HepG2 (cell line): ENCODE data around the gene RHBDD3. TPM values are rescaled to one million over a fixed set of nuclear protein-coding genes. Genes with fewer than 3 reads are reported as not detected.
A peak's percentile ranks its signal among the peaks of the same experiment; 100 is the strongest.

Source experiments
- CEBPB ChIP-seq: IDR thresholded peaks from 2 replicates; pipeline ENCODE4 v1.6.1; 2011; ENCODE audit warnings: low read depth, low read length, improper control_type of control experiment, borderline replicate concordance
- ELF3 ChIP-seq: IDR thresholded peaks from 2 replicates; pipeline ENCODE4 v1.6.1; 2016; ENCODE audit warnings: missing genetic modification reagents, missing compliant biosample characterization
- HNRNPLL ChIP-seq: fragments of 200-400 bp; formaldehyde crosslinking; IDR thresholded peaks from 2 replicates; pipeline ENCODE4 v1.6.1; 2017; ENCODE audit warnings: mild to moderate bottlenecking, low read depth, low read length; ENCODE audit not compliant: poor library complexity, severe bottlenecking
- HOXA3 ChIP-seq: sonication (generic); formaldehyde crosslinking; IDR thresholded peaks from 2 replicates; pipeline ENCODE4 v1.5.0; 2020; ENCODE audit warnings: missing genetic modification reagents
- MAF1 ChIP-seq: sonication (generic); formaldehyde crosslinking; IDR thresholded peaks from 2 replicates; pipeline ENCODE4 v1.5.0; 2020; ENCODE audit warnings: missing genetic modification reagents, borderline replicate concordance
- MAFF ChIP-seq: IDR thresholded peaks from 2 replicates; pipeline ENCODE4 v1.6.1; 2011; ENCODE audit warnings: low read depth, low read length, improper control_type of control experiment
- MAFG ChIP-seq: sonication (generic); formaldehyde crosslinking; IDR thresholded peaks from 2 replicates; pipeline ENCODE4 v1.5.1; 2020; ENCODE audit warnings: mild to moderate bottlenecking, missing genetic modification reagents
- MYC ChIP-seq: sonication (generic); formaldehyde crosslinking; IDR thresholded peaks from 2 replicates; pipeline ENCODE4 v1.9.0; 2021; ENCODE audit warnings: missing genetic modification reagents, borderline replicate concordance
- MYNN ChIP-seq: sonication (generic); formaldehyde crosslinking; IDR thresholded peaks from 2 replicates; pipeline ENCODE4 v1.4.0; 2020; ENCODE audit warnings: mild to moderate bottlenecking, low read depth, missing genetic modification reagents
- NFE2L1 ChIP-seq: sonication (generic); formaldehyde crosslinking; IDR thresholded peaks from 2 replicates; pipeline ENCODE4 v1.4.0; 2020; ENCODE audit warnings: missing genetic modification reagents, mild to moderate bottlenecking, borderline replicate concordance
- NR1H2 ChIP-seq: sonication (generic); formaldehyde crosslinking; IDR thresholded peaks from 2 replicates; pipeline ENCODE4 v1.8.1; 2022; ENCODE audit warnings: low read depth, missing genetic modification reagents, borderline replicate concordance
- NR2C2 ChIP-seq: sonication (generic); formaldehyde crosslinking; IDR thresholded peaks from 2 replicates; pipeline ENCODE4 v1.4.0; 2020; ENCODE audit warnings: missing genetic modification reagents, mild to moderate bottlenecking, moderate library complexity, borderline replicate concordance
- NR2F6 ChIP-seq, 2 experiments: IDR thresholded peaks; 2 replicates each; pipeline ENCODE4 v1.6.1; 2016; ENCODE audit warnings: antibody characterized with exemption in 1 of 2, mild to moderate bottlenecking in 1 of 2
- PCBP2 ChIP-seq: fragments of 200-400 bp; formaldehyde crosslinking; optimal IDR thresholded peaks from 2 replicates; pipeline ENCODE3; 2018; ENCODE audit warnings: low read length, low read depth; ENCODE audit not compliant: poor library complexity, severe bottlenecking
- REXO4 ChIP-seq: sonication (generic); formaldehyde crosslinking; IDR thresholded peaks from 2 replicates; pipeline ENCODE4 v1.8.0; 2022; ENCODE audit warnings: missing genetic modification reagents, mild to moderate bottlenecking, borderline replicate concordance
- SMAD1 ChIP-seq: sonication (generic); formaldehyde crosslinking; IDR thresholded peaks from 2 replicates; pipeline ENCODE4 v1.4.0; 2020; ENCODE audit warnings: missing genetic modification reagents, low read depth, mild to moderate bottlenecking, borderline replicate concordance
- SOX6 ChIP-seq, 2 experiments: fragments of 450-650 bp in 1 of 2; sonication (generic) in 1 of 2; formaldehyde crosslinking in 1 of 2; IDR thresholded peaks; 2 replicates each; pipeline versions ENCODE4 v1.4.0 to v1.6.1; 2017 to 2020; ENCODE audit warnings: antibody characterized with exemption in 1 of 2, mild to moderate bottlenecking in 1 of 2, missing genetic modification reagents in 1 of 2
- U2AF1 ChIP-seq: fragments of 200-400 bp; formaldehyde crosslinking; optimal IDR thresholded peaks from 2 replicates; pipeline ENCODE3; 2017; ENCODE audit warnings: mild to moderate bottlenecking, low read depth, low read length
- XRCC5 ChIP-seq: fragments of 200-400 bp; formaldehyde crosslinking; optimal IDR thresholded peaks from 2 replicates; pipeline ENCODE3; 2017; ENCODE audit warnings: mild to moderate bottlenecking, low read length
- ZBTB42 ChIP-seq: sonication (generic); formaldehyde crosslinking; IDR thresholded peaks from 2 replicates; pipeline ENCODE4 v1.5.0; 2020; ENCODE audit warnings: mild to moderate bottlenecking, missing genetic modification reagents
- ZNF251 ChIP-seq: sonication (generic); formaldehyde crosslinking; IDR thresholded peaks from 2 replicates; pipeline ENCODE4 v1.9.0; 2021; ENCODE audit warnings: mild to moderate bottlenecking, missing genetic modification reagents
- ZNF556 ChIP-seq: sonication (generic); formaldehyde crosslinking; IDR thresholded peaks from 2 replicates; pipeline ENCODE4 v1.4.0; 2020; ENCODE audit warnings: mild to moderate bottlenecking, missing genetic modification reagents, borderline replicate concordance
- ZNF572 ChIP-seq: sonication (generic); formaldehyde crosslinking; IDR thresholded peaks from 2 replicates; pipeline ENCODE4 v1.5.1; 2020; ENCODE audit warnings: mild to moderate bottlenecking, missing genetic modification reagents
- polyA plus RNA-seq, 8 experiments: library from polyadenylated mRNA; depleted of rRNA in 3 of 8; stranded (reverse) in 7 of 8; unstranded in 1 of 8; fragments of >200 nt; fragmentation: Illumina TruSeq in 4 of 8; extraction: Trizol in 4 of 8; gene quantifications; 2 replicates each; pipeline versions ENCODE4 v1.2.1 to v1.2.3, GENCODE V29; 2011 to 2016; ENCODE audit warnings: low read depth in 4 of 8, missing spikeins in 1 of 8, mixed read lengths in 1 of 8; ENCODE audit not compliant: insufficient read depth in 1 of 8
- total RNA-seq, 5 experiments: library from RNA; depleted of rRNA; stranded (reverse); fragments of >200 nt; fragmentation: Illumina TruSeq; extraction: Trizol; gene quantifications; 2 replicates each; pipeline ENCODE4 v1.2.3, GENCODE V29; 2016; ENCODE audit warnings: low read depth in 1 of 5
- TF ChIP-seq, protein P1 (sequence below): sonication (generic); formaldehyde crosslinking; IDR thresholded peaks from 2 replicates; pipeline ENCODE4 v1.8.1; 2023; ENCODE audit warnings: missing genetic modification reagents, inconsistent platforms, borderline replicate concordance
- TF ChIP-seq, protein P2 (sequence below): fragments of 450-650 bp; IDR thresholded peaks from 2 replicates; pipeline ENCODE4 v1.6.1; 2017
- TF ChIP-seq, protein P3 (sequence below): sonication (generic); formaldehyde crosslinking; IDR thresholded peaks from 2 replicates; pipeline ENCODE4 v1.9.0; 2022; ENCODE audit warnings: missing genetic modification reagents, mild to moderate bottlenecking, borderline replicate concordance

The RHBDD3 gene
- total and polyA plus RNA-seq, 2 of the 13 experiments (the other 11 are each of a cell fraction or from before 2014, with no cell fraction given): 12.1 to 26.7 TPM

DNA sequence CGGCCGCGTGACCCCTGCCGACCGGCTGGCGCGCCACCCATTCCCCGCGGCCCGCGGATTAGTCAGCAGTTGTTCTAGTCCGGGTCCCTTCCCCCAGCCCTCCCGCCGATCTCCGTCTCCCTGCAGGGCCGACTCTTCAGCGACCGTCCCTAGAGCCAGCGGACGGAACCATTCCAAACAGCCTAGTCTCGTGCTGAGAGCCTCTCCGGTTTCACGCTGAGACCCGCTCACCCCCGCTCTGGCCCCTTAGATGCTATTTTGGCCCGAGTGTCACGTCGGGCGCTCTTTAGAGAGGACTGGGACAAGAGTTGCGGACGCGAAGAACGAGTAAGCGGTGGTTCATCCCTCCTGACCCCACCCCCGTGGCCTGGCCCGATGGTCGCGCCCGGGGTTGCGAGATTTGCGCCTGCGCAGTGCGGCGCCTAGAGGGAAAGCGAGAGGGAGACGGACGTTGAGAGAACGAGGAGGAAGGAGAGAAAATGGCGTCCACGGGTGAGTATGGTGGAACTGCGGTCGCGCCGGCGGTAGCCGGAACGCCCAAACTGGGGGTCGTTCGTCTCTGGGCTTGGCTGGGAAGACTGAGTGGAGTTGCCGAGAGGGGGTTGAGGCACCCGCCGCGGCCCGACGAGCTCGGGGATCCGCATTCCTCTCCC is at the start of gene RHBDD3, which contains the start of gene EWSR1 (continued):
- TF ChIP-seq, protein P1, sequence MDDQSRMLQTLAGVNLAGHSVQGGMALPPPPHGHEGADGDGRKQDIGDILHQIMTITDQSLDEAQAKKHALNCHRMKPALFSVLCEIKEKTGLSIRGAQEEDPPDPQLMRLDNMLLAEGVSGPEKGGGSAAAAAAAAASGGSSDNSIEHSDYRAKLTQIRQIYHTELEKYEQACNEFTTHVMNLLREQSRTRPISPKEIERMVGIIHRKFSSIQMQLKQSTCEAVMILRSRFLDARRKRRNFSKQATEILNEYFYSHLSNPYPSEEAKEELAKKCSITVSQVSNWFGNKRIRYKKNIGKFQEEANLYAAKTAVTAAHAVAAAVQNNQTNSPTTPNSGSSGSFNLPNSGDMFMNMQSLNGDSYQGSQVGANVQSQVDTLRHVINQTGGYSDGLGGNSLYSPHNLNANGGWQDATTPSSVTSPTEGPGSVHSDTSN (CRISPR knock-in tag): peak; percentile 26; the same call in 1 of the 2 replicates
- no peak for TF ChIP-seq REXO4 (CRISPR knock-in tag)
- no peak for TF ChIP-seq MYNN (CRISPR knock-in tag)
- TF ChIP-seq MAFF: peak; percentile 54; the same call in 1 of the 2 replicates
- TF ChIP-seq ELF3: peak; percentile 27
- TF ChIP-seq SOX6 (IDR thresholded peaks at IDR 0.05): no peak
- TF ChIP-seq SOX6 (CRISPR knock-in tag; IDR thresholded peaks at IDR 0.05): peak; percentile 69; the same call in 1 of the 2 replicates
- TF ChIP-seq HOXA3: peak; percentile 51
- TF ChIP-seq ZBTB42 (CRISPR knock-in tag): peak; percentile 38; the same call in 1 of the 2 replicates
- peak; percentile 76 for TF ChIP-seq MYC (CRISPR knock-in tag)
- no peak for TF ChIP-seq NR1H2 (CRISPR knock-in tag)
- TF ChIP-seq NR2C2 (CRISPR knock-in tag): peak; percentile 95
- TF ChIP-seq SMAD1 (CRISPR knock-in tag): peak; percentile 73
- peak; percentile 71 for TF ChIP-seq HNRNPLL
- no peak for TF ChIP-seq PCBP2
- TF ChIP-seq, protein P2, sequence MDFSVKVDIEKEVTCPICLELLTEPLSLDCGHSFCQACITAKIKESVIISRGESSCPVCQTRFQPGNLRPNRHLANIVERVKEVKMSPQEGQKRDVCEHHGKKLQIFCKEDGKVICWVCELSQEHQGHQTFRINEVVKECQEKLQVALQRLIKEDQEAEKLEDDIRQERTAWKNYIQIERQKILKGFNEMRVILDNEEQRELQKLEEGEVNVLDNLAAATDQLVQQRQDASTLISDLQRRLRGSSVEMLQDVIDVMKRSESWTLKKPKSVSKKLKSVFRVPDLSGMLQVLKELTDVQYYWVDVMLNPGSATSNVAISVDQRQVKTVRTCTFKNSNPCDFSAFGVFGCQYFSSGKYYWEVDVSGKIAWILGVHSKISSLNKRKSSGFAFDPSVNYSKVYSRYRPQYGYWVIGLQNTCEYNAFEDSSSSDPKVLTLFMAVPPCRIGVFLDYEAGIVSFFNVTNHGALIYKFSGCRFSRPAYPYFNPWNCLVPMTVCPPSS: no peak
- TF ChIP-seq CEBPB: peak; percentile 53; the same call in 1 of the 2 replicates
- TF ChIP-seq ZNF556: peak; percentile 84; the same call in 1 of the 2 replicates
- 0 out of 2 replicates have a peak, but pooled peaks have one; percentile 19 for TF ChIP-seq ZNF572 (CRISPR knock-in tag)
- peak; percentile 75 for TF ChIP-seq NR2F6 (IDR thresholded peaks at IDR 0.05)
- TF ChIP-seq NR2F6 (CRISPR knock-in tag; IDR thresholded peaks at IDR 0.05): 0 out of 2 replicates have a peak, but pooled peaks have one; percentile 32
- TF ChIP-seq NFE2L1 (CRISPR knock-in tag): peak; percentile 84; the same call in 1 of the 2 replicates
- peak; percentile 88 for TF ChIP-seq XRCC5
- peak; percentile 79; the same call in 1 of the 2 replicates for TF ChIP-seq MAFG (CRISPR knock-in tag)
- 0 out of 2 replicates have a peak, but pooled peaks have one; percentile 23 for TF ChIP-seq MAF1 (CRISPR knock-in tag)
- TF ChIP-seq, protein P3, sequence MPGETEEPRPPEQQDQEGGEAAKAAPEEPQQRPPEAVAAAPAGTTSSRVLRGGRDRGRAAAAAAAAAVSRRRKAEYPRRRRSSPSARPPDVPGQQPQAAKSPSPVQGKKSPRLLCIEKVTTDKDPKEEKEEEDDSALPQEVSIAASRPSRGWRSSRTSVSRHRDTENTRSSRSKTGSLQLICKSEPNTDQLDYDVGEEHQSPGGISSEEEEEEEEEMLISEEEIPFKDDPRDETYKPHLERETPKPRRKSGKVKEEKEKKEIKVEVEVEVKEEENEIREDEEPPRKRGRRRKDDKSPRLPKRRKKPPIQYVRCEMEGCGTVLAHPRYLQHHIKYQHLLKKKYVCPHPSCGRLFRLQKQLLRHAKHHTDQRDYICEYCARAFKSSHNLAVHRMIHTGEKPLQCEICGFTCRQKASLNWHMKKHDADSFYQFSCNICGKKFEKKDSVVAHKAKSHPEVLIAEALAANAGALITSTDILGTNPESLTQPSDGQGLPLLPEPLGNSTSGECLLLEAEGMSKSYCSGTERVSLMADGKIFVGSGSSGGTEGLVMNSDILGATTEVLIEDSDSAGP (CRISPR knock-in tag): peak; percentile 85; the same call in 1 of the 2 replicates
- peak; percentile 9 for TF ChIP-seq U2AF1
- no peak for TF ChIP-seq ZNF251
